Mammary epithelial cell (primary cell): Measurements from ENCODE around the gene SNRK.

Source experiments
- CTCF ChIP-seq, 2 donors: IDR thresholded peaks in 1 of 2; conservative IDR thresholded peaks in 1 of 2; 2 replicates each; pipeline ENCODE4 v1.5.1; 2011 to 2012; ENCODE audit warnings: inconsistent platforms in 2 of 2, low read length in 2 of 2, mild to moderate bottlenecking in 2 of 2, control low read depth in 1 of 2, low read depth in 1 of 2; ENCODE audit not compliant: insufficient read depth in 1 of 2; ENCODE audit errors: extremely low read depth in 1 of 2
- EZH2 ChIP-seq: IDR thresholded peaks from 2 replicates; pipeline ENCODE4 v1.6.1; 2012; ENCODE audit warnings: low read length, inconsistent platforms, borderline replicate concordance

- TF ChIP-seq CTCF (conservative IDR thresholded peaks at IDR 0.05 in 1 of 2, IDR thresholded peaks at IDR 0.05 in 1 of 2; ENCODE audit: extremely low read depth in 1 of 2, insufficient read depth in 1 of 2, low read depth in 1 of 2, low read length in 2 of 2): no peak
- no peak for TF ChIP-seq EZH2
These were observed 85.2 kb downstream of the SNRK start for GRCh38 chr3:43371494-43371893.
